HPDE6-E6E7 (cell line): Measurements from ENCODE around the gene NHSL2.

Source experiments
- DNase-seq: peaks from one replicate; pipeline ENCODE4 v3.0.0; 2011; ENCODE audit warnings: missing footprints; ENCODE audit errors: extremely low spot score

The NHSL2 gene

GRCh38 chrX:72176981-72177380 lies 266.3 kb downstream of the NHSL2 start:
- DNase-seq, result no peak

GRCh38 chrX:72180539-72180938 lies 269.9 kb downstream of the NHSL2 start:
- DNase-seq, result no peak

DNA sequence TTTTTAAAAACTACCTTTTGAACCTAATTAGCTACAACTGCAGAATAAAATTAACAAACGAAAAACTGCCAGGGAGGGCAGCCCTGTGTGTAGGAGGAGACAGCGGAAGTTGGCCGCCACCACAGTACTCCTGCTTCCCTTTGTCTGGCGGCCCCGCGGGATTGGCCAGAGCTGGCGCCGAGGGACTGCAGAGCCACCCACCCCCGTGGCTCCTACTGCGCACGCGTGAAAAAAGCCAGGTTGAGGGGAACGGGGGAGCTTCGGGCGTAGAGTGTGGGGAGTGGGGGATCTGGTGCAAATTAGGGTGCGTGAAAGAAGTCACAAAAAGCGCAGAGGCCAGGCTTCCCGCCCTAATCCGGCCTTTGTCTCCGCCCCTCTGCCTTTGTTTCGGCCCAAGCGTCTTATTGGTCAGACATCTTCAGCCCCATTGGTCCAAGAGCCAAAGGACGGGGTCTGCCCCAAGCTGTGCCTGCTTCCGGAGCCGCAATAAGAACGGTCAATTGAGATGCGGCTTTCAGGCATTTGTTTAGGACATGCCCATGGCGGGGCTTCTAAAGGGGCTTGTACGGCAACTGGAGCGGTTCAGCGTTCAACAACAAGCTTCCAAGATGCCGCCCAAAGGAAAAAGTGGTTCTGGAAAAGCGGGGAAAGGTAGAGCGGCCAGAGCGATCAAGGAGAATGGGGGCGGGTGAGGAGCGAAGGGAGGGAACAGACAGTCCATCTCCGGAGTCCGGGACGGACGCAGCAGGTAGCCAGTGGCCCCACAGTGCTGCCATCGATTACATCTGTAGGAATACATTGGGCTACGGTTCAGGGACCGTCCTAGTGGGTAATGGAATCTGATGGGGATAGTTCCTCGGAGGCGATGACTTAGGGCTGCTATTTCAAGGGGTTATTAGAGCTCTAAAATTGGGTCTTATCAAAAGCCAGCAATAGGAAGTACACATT lies 270.8 kb downstream of the NHSL2 start, which contains the start of gene PIN4:
PIN4 (plus strand) TSS at position 580 of the 948 bp plus-strand sequence; CDS start at position 609, 29 bp downstream.
- DNase-seq, result peak; percentile 61

- DNase-seq, result no peak
Observed at GRCh38 chrX:72182924-72183323, 272.3 kb downstream of the NHSL2 start.

- DNase-seq, result no peak
Observed at GRCh38 chrX:72201836-72202536, 291.3 kb downstream of the NHSL2 start.
